NCI-H1105 (cell line): Measurements from ENCODE around the gene NPB.
"Not testable (repeated sequence)": the region's sequence is repeated elsewhere in the genome, so short reads cannot be mapped to it uniquely, and the experiment has no call there.

Experiments
- DNase-seq: peaks from one replicate; lab custom pipeline; 2025; lab: John Stamatoyannopoulos, UW

The NPB gene

DNA sequence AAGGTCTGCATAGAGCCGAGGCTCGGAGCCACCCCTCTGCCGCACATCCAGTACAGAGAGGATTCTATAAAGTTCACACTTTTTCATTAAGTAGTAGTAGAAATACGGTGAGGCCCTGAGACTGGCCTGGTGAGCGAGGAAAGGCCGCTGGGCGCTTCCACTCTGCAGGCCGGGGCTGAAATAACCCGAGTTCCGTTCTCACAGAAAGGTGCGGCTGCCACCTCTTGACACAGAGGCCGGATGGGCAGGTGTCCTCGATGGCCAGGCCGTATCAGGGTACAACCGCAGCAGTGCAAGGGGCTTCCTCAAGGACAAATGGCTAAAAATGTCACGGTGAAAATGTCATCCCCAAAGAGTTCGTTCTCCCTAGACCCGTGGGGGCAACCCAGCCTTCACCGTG is 9.9 kb downstream of the NPB start:
- no peak for DNase-seq

- DNase-seq: no peak
Measured at GRCh38 chr17:81912441-81913309, 10.6 kb downstream of the NPB start.

DNA sequence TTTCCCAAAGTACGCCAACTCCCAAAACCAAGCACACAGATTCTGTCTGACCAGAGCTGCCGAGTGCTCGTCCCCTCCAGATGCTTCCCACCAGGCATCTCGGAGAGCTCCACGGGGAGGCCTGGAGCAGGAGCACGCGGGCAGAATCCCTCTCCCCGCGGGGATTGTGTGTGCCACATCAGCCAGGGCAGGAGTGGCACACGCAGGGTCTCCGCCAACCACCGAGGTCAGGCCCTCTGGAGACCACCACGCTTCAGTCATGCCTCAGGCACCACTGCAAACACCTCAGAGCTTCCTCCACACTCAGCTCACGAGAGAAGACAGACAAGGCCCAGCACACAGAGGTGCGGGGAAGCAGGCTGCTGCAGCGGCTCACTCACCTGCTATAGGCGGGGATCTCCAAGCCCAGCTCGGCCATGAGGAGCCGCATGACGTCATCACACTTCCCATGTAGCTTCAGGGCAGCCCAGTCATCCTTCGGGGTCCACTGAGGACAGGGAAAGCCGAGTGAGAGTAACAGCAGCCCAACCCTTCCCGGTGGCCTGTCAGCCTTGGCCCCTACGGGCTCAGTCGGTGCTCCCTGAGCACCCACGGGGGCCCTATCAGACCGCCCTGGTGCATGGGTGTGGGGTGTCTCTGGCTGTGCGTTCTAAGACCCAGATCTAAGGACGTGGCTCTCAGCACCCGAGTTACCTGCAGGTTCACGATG is 11.5 kb downstream of the NPB start:
- no peak for DNase-seq

- DNase-seq: no peak
Measured at GRCh38 chr17:81914103-81914850, 12.2 kb downstream of the NPB start.

- DNase-seq: no peak
Measured at GRCh38 chr17:81915331-81915730, 13.3 kb downstream of the NPB start.

DNA sequence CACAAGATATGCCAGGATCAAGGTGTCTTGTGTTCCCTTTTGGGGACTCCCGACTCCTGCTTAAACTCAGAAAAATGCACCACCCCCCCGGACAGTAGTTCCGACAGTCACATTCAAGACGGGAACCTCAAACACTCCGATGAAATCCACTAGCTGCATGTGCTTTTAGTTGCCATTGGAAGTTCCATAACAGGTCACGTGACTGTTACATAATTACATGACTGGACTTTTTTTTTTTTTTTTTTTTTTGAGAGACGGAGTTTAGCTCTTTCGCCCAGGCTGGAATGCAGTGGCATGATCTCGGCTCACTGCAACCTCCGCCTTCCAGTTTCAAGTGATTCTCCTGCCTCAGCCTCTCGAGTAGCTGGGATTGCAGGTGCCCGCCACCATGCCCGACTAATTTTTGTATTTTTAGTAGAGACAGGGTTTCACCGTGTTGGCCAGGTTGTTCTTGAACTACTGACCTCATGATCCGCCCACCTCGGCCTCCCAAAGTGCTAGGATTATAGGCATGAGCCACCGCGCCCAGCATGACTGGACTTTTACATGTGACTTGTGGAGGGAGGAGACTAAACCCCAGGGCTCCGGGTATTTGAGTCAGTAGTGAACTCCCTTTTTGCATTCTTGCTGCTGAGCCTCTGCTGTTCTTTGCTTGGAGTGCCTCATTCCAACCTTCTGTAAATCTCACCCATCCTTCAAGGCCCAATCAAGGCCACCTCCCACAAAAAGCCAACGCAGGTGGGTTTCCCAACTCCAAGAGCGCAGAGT is 14.4 kb downstream of the NPB start:
- DNase-seq: no peak

GRCh38 chr17:81917565-81918332 is 15.7 kb downstream of the NPB start, which contains the start of gene SIRT7:
TSS of gene SIRT7 (minus strand) at chr17:81918176. CDS start at chr17:81918131, 45 bp downstream.
- peak; percentile 47 for DNase-seq

- not testable (repeated sequence) for DNase-seq
Measured at GRCh38 chr17:81918333-81918669, 16.3 kb downstream of the NPB start.

DNA sequence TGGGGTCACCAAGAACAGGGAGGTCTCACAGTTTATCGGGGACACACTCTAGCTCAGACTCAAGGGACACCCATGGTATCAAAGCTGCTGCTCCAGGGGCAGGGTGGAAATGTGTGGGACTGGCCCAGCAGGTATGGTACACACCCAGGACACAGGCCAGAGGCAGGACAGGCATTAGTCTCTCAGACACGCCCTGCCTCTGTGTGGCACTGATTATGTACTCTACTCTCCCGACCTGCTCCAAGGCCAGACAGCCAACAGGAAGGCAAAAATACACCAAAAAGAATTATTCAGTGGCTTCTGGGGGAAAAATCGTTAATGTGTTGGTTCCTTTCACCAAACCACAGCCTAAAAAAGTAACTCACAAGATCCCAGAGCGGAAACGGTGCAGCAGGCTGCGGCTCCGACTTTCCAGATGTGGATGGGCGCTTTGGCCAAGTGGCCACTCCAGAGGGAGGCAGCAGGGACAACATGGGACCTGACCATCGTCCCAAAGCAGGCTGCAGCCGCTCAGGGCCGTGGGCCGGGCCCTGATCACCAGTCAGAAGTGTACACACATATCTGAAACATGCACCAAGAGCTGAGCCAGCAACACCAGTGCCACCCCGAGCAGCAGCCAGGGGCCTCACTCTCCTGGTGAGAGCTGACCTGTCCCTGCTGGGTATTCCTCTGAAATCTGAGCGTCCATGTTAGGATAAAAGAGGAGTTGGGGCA is 17.0 kb downstream of the NPB start:
- DNase-seq: no peak

- DNase-seq: no peak
Measured at GRCh38 chr17:81920612-81921536, 18.8 kb downstream of the NPB start.

DNA sequence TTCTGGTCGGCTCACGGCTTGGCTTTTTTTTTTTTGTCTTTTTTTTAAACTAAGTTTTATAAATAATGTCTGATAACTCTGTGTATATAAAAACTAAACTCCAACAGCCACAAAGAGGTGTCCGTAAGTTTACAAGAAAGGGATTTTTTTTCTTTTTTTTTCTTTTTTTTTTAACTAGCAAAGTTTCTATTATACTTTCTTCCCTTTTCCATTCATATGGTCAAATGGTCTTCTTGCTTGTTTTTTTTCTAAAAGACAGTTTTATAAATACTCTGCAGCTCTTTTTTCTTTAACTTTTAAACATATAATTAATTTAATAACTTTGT is 19.5 kb downstream of the NPB start:
- no peak for DNase-seq

DNA sequence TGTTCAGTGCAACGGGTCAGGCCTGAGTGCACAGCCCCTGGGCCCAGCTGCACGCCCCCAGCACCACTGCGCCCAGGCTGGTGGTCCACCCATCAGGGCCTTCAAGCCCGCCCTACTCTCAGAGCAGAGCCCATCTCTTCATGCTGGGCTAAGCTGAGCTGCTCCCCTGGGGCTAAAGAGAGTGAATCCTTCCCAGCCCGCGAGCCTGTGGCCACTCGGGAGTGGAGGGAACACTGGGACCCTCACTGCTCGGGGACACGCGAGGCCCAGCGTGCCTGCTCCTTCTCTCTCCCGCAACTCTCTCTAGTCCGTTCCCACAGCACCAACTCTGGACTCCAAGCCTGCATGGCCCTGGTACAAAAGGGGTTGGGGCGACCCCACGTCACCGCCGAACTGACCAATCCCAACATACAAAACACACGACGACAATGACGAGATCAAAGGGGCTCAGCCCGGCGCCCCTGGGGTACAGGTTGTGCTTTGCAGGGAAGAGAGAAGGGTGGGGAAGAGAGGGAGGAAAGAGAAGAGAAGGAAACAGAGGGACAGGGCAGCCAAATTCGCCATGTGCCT is 20.0 kb downstream of the NPB start:
- no peak for DNase-seq

- no peak for DNase-seq
Measured at GRCh38 chr17:81922566-81923301, 20.7 kb downstream of the NPB start.

- DNase-seq: no peak
Measured at GRCh38 chr17:81923302-81924260, 21.5 kb downstream of the NPB start.

DNA sequence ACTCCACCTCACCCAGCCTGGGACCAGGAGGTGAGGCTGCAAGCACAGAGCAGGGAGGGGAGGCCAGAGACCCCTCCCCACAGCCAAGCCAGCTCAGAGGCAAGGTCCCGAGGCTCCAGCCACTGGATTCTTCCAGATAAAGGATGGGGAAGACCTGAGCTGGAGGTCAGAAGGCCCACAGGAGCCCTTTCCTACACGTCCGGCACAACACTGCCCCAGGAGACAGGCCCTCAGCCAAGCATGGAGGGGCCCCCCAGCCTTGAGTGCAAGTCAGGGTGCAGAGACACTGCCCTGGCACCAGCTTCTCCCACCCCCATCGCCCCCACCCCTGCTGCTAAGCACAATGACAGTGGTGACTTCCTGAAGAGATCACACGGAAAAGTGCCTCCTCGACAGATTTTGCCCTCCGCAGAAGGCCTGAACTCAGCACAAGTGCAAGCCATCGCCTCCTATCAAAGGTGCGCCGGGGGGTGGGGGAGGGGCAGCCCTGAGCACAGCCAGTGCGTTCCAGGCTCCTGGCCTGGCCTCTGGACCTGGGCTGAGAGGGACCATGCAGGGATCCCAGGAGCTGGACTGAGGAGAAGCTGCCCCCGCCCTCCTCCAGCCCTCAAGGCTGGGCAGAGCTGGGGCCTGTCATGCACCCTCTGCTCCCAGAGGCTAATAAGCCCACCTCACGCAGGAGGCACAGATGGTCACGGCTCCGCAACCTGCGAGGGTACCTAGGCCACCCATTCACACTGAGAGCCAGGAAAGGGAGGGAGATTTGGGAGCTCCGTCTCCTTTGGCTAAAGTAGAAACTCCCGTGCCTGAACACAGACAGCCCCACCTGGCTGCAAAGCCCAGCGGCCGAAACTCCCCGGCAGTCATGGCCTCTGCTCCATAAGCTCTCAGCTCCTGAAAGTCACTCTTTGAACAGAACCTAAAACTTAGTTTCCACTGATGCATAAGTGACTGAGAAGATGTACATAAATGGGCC is 22.8 kb downstream of the NPB start:
- DNase-seq: no peak

GRCh38 chr17:81925860-81926450 is 23.9 kb downstream of the NPB start:
- DNase-seq: no peak
